Measurements from ENCODE around the gene CNN2.

DNA sequence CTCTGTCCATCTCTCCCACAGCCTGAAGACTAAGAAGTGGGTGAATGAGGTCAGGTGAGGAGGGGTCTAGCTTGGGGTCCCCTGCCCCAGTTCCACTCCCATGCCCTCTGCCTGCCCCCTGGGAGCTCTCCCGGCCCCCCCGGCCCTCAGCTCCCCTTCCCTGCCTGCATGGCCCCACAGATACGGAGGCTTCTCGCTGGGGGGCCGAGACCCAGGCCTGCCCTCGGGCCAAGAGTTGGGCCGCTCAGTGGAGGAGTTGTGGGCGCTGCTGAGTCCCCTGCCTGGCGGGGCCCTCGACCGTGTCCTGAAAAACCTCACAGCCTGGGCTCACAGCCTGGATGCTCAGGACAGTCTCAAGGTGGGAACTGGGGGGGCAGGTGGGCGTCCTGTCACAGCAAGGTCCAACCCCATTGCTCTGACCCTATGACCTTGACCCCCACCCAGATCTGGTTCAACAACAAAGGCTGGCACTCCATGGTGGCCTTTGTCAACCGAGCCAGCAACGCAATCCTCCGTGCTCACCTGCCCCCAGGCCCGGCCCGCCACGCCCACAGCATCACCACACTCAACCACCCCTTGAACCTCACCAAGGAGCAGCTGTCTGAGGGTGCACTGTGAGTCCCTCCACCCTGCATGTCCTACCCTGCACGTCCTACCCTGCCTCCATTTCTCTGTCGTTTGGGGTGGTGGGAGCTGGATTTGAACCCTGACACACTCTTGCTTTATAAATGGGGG is 29.6 kb downstream of the CNN2 start:
- TF ChIP-seq, protein P1, sequence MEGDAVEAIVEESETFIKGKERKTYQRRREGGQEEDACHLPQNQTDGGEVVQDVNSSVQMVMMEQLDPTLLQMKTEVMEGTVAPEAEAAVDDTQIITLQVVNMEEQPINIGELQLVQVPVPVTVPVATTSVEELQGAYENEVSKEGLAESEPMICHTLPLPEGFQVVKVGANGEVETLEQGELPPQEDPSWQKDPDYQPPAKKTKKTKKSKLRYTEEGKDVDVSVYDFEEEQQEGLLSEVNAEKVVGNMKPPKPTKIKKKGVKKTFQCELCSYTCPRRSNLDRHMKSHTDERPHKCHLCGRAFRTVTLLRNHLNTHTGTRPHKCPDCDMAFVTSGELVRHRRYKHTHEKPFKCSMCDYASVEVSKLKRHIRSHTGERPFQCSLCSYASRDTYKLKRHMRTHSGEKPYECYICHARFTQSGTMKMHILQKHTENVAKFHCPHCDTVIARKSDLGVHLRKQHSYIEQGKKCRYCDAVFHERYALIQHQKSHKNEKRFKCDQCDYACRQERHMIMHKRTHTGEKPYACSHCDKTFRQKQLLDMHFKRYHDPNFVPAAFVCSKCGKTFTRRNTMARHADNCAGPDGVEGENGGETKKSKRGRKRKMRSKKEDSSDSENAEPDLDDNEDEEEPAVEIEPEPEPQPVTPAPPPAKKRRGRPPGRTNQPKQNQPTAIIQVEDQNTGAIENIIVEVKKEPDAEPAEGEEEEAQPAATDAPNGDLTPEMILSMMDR (IDR thresholded peaks at IDR 0.05) = no peak
- TF ChIP-seq EP300 (IDR thresholded peaks at IDR 0.05) = no peak
